HG02884 (cell line): ENCODE data around the gene ACOX3.

Experiments used
- ATAC-seq: cut with Tn5 transposase; IDR thresholded peaks from one replicate; pipeline ENCODE4 v1.9.1; 2021; ENCODE audit warnings: mild to moderate bottlenecking, moderate library complexity; ENCODE audit not compliant: unreplicated experiment

ACOX3 gene

GRCh38 chr4:8468746-8469535 lies 28.4 kb upstream of the ACOX3 start:
- peak; percentile 70 for ATAC-seq

DNA sequence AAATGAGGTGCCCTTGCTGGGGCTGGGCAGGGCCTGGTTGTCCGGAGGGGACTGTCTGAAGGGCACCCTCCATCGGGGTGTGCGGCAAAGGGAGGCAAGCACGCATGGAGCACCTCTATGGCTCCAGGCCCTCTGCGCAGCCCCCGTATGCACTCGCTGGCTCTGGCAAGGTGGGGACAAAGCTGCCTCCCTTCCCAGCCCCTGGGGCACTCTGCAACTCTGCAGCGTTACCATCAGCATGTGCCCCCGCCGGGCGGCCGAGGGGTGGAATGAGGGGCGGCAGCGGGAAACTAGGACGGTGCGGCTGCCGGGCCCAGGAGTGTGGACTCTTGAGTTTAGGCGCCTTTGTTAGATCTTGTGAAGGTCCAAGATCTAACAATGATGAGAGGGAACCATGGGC lies 26.5 kb upstream of the ACOX3 start:
- ATAC-seq: no peak

GRCh38 chr4:8465615-8466611 lies 25.4 kb upstream of the ACOX3 start:
- no peak for ATAC-seq

- no peak for ATAC-seq
Observed at GRCh38 chr4:8464381-8464780, 23.9 kb upstream of the ACOX3 start.

DNA sequence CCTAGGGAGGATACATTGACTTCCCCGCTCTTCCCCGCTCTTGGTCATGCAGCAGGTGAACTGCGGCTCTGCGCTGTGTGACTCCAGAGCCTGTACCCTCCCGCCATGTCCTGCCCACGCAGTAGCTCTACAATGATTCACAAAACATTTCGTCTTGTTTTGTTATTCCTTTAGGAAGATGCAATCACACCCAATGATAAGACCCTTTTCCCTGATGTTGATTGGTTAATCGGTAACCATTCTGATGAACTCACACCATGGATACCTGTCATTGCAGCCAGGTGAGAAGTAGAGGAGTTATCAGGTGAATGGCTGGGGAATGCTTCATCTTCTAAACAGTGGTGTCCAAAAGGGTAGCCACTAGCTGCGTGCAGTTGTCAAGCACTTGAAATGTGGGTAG lies 23.3 kb upstream of the ACOX3 start:
- no peak for ATAC-seq

GRCh38 chr4:8461616-8462015 lies 21.1 kb upstream of the ACOX3 start:
- ATAC-seq: no peak

GRCh38 chr4:8461086-8461485 lies 20.6 kb upstream of the ACOX3 start:
- ATAC-seq: no peak

- no peak for ATAC-seq
Observed at GRCh38 chr4:8459867-8460445, 19.4 kb upstream of the ACOX3 start.

DNA sequence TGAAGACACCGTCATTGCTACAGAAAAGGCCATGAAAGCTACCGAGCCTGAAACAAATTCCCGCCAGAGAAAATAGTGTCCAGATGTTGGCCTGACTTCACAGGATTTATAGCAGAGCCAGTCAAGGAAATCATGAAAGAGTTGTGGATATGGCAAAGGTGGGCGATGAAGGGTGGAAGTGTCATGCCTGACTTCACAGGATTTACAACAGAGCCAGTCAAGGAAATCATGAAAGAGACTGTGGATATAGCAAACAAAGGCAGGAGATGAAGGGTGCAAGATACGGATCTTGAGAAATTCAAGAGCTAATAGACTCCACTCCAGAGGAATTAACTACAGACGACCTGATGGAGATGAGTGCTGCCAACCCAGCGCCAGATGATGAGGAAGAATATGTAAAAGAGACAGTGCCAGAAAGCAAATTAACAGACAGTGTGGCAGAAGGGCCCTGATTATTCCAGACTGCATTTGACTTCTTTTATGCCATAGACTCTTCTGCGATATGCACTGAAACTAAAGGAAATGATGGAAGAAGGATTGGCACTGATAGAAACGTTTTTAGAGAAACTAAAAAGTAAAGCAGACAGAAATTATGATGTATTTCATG lies 17.2 kb upstream of the ACOX3 start:
- no peak for ATAC-seq

GRCh38 chr4:8453957-8454356 lies 13.4 kb upstream of the ACOX3 start:
- ATAC-seq: no peak

GRCh38 chr4:8451440-8452182 lies 11.1 kb upstream of the ACOX3 start:
- ATAC-seq: no peak

DNA sequence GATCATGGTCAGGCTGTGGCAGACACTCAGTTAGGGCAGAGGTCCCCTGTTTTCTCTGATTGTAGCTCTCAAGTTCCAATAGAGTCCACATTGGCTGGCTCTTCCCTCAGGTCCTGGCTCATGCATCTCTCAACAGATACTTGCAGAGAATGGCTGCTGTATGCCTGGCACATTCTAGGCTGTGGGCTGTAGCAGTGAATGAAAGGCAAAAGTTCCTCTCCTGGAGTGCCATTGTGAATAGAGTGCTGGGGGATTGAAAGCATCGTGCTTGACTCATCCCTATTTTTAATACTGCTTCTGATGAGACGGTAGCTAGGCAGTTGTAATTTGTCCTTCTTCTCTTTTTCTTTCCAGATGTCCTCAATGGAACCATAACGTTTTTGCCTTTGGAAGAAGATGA lies 5.6 kb upstream of the ACOX3 start:
- no peak for ATAC-seq

GRCh38 chr4:8443801-8444200 lies 3.3 kb upstream of the ACOX3 start:
- ATAC-seq: no peak

- ATAC-seq: no peak
Observed at GRCh38 chr4:8442596-8443358, 2.3 kb upstream of the ACOX3 start.

GRCh38 chr4:8441499-8442091 lies 1.1 kb upstream of the ACOX3 start:
- no peak for ATAC-seq

DNA sequence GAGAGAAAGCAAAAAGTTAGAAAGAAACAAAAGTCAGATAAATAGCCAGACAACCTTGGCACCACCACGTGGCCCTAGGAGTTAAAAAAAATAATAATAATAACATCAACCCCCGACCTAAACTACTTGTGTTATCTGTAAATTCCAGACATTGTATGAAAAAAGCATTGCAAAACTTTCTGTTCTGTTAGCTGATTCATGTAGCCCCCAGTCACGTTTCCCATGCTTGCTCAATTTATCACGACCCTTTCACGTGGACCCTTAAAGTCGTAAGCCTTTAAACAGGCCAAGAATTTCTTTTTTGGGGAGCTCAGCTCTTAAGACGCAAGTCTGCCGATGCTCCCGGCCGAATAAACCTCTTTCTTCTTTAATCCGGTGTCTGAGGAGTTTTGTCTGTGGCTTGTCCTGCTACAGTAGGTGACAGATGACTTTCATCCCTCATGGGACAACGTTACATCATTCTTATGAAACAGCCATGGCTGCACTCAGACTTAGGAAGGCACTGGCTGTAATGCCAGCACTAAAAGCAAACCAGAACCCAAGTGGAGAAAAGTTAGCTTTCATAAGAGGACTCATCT lies 520 bp downstream of the ACOX3 start:
- ATAC-seq: peak; percentile 11

DNA sequence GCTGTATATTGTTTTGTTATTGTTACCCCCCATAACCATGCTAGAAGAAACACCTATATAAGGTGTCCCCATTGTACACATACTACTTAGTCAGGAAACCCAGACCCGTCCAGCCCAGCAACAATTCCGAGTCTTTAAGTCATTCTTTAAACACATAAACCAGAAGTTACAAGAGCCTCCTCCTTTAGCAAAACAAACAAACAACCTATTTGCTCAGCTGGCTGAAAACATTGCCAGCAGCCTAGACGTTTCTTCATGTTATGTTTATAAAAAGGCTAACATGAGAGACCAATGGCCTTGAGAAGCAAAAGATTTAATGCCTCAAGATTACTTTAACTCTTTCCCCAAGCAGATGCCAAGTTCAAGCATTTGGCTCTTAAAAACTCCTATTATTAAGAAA lies 1.4 kb downstream of the ACOX3 start:
- ATAC-seq: no peak

DNA sequence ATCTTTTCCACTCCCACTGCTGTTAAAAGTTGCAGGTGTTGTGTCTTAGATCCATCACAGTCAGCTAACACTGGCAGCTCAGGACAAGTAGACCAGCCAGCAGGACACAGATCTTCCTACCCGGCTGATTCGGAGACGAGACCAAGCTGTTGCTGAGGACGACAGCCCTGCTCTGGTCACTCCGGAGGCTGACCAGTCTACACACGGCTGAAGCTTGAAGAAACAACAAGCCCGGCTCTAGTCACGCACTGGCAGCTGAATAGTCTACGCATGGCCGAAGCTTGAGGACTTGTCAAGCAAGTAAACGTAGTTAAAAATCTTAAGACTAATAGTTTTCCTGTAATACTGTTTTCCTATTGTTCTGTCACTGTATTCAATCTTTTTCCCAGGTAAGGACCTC lies 1.8 kb downstream of the ACOX3 start:
- no peak for ATAC-seq

DNA sequence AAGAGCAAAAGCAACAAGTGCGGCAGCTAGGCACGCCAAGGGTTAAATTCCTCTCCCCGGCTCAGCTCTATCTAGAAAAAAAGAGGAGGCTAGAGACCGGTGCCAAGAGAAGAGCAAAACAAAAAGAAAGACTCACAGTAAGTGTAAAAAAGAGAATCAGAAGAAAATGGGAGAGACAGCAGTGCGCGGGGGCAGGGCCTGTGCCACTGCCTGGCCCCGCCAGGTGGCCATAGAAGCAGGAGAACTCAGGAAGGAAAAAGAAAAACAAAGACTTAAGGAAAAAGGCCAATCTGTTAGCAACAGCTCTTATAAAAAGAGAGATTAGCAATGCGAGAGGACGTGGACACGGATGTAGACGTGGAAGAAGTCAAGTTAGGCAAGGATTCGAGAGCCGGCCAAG lies 3.2 kb downstream of the ACOX3 start:
- no peak for ATAC-seq
